HTR-8/SVneo (cell line): ENCODE measurements around the gene MAG.
"Not testable (repeated sequence)": the region's sequence is repeated elsewhere in the genome, so short reads cannot be mapped to it uniquely, and the experiment has no call there.

Experiments used
- DNase-seq: peaks from one replicate; pipeline ENCODE4 v3.0.0; 2011; ENCODE audit warnings: low spot score, mixed read lengths; ENCODE audit not compliant: insufficient read length
- FAIRE-seq: peaks from 2 replicates; lab custom pipeline; 2011; peaks lifted over from hg19 to GRCh38; lab: Jason Lieb, UNC

MAG gene

DNA sequence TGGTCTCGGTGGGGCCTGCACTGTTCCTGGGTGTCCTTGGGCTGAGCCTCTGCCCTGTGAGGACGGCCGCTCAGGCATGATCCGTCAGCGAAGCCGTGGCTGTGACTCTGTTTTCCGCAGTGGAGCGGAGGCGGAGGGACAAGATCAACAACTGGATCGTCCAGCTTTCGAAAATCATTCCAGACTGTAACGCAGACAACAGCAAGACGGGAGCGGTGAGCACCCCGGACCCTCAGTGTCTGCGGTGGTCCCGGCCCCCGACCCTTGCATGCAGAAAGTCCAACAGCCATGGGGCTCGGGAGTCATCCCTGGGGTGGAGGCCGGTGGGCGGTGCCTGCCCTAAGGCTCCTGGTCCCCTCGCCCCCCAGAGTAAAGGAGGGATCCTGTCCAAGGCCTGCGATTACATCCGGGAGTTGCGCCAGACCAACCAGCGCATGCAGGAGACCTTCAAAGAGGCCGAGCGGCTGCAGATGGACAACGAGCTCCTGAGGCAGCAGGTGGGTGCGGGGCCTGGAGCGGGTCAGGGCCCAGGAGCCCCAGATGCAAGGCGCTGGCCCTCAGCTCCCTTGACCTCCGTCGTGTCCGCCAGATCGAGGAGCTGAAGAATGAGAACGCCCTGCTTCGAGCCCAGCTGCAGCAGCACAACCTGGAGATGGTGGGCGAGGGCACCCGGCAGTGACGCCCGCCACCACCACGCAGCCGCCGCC lies 13.2 kb upstream of the MAG start:
- no peak for DNase-seq
- FAIRE-seq, result no peak

DNA sequence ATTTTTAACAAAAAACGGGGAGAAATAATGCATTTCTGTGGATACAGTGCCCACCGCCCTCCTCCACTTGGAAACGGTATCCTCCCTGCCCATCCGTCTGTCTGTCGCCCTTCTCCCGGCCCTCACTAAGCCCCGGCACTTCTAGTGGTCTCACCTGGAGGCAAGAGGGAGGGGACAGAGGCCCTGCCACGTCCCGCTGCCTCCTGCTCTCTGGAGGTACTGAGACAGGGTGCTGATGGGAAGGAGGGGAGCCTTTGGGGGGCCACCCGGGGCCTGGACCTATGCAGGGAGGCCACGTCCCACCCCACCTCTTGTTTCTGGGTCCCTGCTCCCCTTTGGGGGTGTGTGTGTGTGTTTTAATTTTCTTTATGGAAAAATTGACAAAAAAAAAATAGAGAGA lies 12.6 kb upstream of the MAG start:
- no peak for FAIRE-seq
- no peak for DNase-seq

GRCh38 chr19:35279985-35280821 lies 11.8 kb upstream of the MAG start:
- DNase-seq, result no peak

GRCh38 chr19:35281303-35281702 lies 10.7 kb upstream of the MAG start:
- FAIRE-seq, result peak; percentile 70

More at GRCh38 chr19:35279985-35280821, 11.8 kb upstream of the MAG start:
- FAIRE-seq, result no peak

DNA sequence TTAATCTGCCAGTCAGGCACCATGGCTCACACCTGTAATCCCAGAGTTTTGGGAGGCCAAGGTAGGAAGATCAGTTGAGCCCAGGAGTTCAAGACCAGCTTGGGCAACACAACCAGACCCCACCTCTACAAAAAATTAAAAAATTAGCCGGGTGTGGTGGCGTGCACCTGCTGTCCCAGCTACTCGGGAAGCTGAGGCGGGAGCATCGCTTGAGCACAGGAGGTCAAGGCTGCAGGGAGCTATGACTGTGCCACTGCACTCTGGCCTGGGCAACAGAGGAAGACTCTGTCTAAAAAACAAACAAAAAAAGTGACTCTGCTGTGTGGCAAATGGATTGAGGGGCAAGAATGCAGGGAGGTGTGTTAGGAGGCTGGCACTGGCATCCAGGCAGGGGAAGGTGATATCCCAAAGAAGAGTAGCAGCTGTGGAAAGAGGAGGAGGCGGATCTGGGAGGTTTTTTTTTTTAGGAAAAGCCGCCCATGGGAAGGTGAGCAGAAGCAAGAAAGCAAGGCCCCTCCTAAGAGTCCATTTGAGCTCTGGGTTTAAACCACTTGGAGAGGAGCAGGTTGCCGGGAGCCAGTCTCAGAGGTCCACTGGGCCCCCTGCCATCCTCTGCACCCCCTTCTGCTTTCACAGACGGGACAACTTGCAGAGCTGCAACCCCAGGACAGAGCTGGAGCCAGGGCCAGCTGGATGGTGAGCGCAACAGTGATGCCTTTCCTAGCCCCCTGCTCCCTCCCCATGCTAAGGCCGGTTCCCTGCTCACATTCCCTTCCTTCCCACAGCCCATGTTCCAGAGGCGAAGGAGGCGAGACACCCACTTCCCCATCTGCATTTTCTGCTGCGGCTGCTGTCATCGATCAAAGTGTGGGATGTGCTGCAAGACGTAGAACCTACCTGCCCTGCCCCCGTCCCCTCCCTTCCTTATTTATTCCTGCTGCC lies 7.5 kb upstream of the MAG start:
- FAIRE-seq (no peak), DNase-seq (no peak)

More at GRCh38 chr19:35281303-35281702, 10.7 kb upstream of the MAG start:
- no peak for DNase-seq

- DNase-seq, result no peak
- FAIRE-seq, result no peak
These were observed 6.9 kb upstream of the MAG start for GRCh38 chr19:35285095-35285449.

DNA sequence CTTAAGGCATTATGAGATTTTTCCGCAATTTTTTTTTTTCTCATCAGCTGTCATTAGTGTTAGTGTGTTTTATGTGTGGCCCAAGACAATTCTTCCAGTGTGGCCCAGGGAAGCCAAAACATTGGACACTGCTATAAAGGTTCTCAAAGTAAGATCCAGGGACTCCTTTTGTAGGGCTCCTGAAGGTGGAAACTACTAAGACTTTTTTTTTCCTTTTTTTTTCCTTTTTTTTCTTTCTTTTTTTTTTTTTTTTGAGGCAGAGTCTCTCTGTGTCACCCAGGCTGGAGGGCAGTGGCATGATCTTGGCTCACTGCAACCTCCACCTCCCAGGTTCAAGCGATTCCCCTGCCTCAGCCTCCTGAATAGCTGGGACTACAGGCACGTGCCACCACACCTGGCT lies 6.5 kb upstream of the MAG start:
- not testable (repeated sequence) for FAIRE-seq, DNase-seq

- not testable (repeated sequence) for FAIRE-seq, DNase-seq
These were observed 5.9 kb upstream of the MAG start for GRCh38 chr19:35286101-35286500.

DNA sequence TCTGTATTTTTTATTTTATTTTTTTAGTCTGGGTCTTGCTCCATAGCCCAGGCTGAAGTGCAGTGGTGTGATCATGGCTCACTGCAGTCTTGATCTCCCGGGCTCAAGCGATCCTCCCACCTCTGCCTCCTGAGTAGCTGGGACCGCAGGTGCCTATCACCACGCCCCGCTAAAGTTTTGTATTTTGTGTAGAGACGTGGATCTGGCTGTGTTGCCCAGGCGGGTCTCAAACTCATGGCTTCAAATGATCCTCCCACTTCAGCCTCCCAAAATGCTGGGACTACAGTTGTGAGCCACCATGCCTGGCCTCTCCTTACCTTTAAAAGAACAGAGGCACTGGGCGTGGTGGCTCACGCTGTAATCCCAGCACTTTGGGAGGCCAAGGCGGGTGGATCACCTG lies 4.2 kb upstream of the MAG start:
- DNase-seq (no peak), FAIRE-seq (no peak)

- no peak for FAIRE-seq
- no peak for DNase-seq
These were observed 3.6 kb upstream of the MAG start for GRCh38 chr19:35288331-35288730.

- FAIRE-seq, result no peak
- no peak for DNase-seq
These were observed 3.1 kb upstream of the MAG start for GRCh38 chr19:35288906-35289305.

- FAIRE-seq (no peak), DNase-seq (no peak)
These were observed 1.4 kb upstream of the MAG start for GRCh38 chr19:35290381-35291127.

DNA sequence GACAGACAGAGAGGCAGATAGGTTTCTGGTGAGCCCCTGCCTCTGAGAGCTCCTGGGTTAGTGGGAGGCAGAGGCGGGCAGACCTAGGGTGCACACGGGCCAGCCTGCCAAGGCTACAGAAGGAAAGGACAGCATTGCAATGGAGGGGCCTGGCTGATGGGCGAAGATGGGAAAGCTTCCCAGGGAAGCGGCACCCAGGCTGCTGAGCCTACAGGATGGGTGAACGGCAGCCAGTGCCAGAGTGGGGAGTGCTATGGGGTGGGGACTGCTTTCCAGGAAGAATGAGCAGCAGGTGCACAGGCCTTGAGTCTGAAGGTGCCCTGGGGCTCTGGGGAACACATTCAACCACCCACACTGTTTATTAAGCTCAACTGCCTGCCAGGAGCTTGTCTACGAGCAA lies 702 bp upstream of the MAG start:
- no peak for DNase-seq
- no peak for FAIRE-seq

GRCh38 chr19:35292421-35293362 lies 731 bp downstream of the MAG start:
- DNase-seq (no peak), FAIRE-seq (no peak)

- DNase-seq (no peak), FAIRE-seq (no peak)
These were observed 1.4 kb downstream of the MAG start for GRCh38 chr19:35293363-35293739.

DNA sequence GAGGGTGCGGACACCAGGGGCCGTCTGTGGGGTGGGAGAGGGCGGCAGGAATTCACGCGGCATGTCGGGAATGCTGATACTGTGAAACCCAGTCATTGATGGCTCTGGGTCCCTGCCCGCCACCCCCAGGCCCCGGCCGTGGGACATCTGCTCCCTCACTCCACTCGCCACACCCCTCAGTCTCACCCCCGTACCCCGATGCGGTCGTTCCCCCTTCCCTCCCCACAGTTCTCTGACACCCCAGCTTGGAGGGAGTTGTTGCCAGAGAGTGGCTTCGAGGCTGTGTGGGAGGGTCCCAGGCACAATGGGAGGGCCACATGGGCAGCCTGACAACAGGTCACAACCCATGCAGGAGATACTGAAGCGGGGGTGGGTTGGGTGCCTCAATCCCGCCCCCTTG lies 1.8 kb downstream of the MAG start:
- FAIRE-seq, result no peak
- DNase-seq, result no peak

- FAIRE-seq, result no peak
- no peak for DNase-seq
These were observed 2.4 kb downstream of the MAG start for GRCh38 chr19:35294328-35294727.

GRCh38 chr19:35294859-35295791 lies 3.2 kb downstream of the MAG start:
- DNase-seq (no peak), FAIRE-seq (no peak)
